ENCODE data around the gene WNT10A. TPM values are rescaled to one million over a fixed set of nuclear protein-coding genes. Genes with fewer than 3 reads are reported as not detected.

The WNT10A gene
- polyA plus RNA-seq, 2 of the 4 experiments (the other 2 are of a cell fraction): not detected

DNA sequence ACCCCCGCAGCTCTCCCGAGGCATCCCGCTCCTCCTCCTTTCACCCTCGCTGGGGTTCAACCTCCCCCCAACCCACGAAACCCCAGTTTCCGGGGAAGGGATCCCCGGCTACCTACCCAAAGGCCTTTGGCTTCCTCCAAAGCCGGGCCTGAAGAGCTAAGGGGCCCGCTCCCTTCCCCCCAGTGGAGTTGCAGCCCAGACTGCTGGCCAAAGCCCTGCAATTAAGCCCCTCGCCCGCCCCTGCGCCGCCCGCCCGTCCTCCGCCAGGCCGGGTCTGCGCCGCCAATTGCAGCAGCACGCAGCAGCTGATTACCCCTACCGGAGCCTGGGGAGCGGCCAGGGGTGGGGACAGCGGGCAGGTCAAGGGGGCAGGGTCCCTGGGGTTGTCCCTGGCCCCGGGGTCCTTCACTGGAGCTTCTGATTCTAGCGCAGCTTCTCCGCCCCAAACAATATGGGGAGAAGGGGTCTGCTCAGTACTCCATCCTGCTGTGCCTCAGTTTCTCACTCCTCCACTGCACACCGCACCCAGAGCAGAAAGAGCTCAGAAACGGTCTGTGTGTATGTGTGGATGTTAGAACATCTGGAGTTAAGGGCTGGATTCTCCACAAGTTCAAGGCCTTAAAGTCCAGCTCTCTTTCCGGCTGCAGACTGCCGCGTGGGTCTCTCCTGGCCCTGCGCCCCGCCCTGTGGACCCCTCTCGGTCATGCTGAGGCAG lies 16.9 kb downstream of the WNT10A start:
- FAIRE-seq (no peak), DNase-seq (ENCODE audit: low read depth in 1 of 2, low spot score in 1 of 2) (no peak), ATAC-seq (peak; percentile 3 to 23; a peak in 3 of 6 replicates)
- peak overlapping the region; percentile 87 for H3K4me2 ChIP-seq
- peaks cover 37% of the 10 kb centered on the region for H3K4me1 ChIP-seq
- TF ChIP-seq GATA3 (IDR thresholded peaks at IDR 0.05; ENCODE audit: borderline replicate concordance): no peak
- no peak for TF ChIP-seq HOXA7 (CRISPR knock-in tag; IDR thresholded peaks at IDR 0.05)
- no peak for TF ChIP-seq CBX2 (IDR thresholded peaks at IDR 0.05; ENCODE audit: borderline replicate concordance, low read depth)
- no peak for TF ChIP-seq HOXB13 (CRISPR knock-in tag; IDR thresholded peaks at IDR 0.05; ENCODE audit: low read depth)
- TF ChIP-seq TFCP2L1 (CRISPR knock-in tag; IDR thresholded peaks at IDR 0.05): no peak
- TF ChIP-seq MAZ (IDR thresholded peaks at IDR 0.05; ENCODE audit: borderline replicate concordance, low read depth, low read length): no peak
- no peak for TF ChIP-seq CBX8 (IDR thresholded peaks at IDR 0.05)
- TF ChIP-seq, protein P1, sequence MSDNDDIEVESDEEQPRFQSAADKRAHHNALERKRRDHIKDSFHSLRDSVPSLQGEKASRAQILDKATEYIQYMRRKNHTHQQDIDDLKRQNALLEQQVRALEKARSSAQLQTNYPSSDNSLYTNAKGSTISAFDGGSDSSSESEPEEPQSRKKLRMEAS (IDR thresholded peaks at IDR 0.05): no peak
- TF ChIP-seq POLR2A (IDR thresholded peaks at IDR 0.05; ENCODE audit: low read length): no peak
- TF ChIP-seq FOXS1 (CRISPR knock-in tag; IDR thresholded peaks at IDR 0.05): no peak
- TF ChIP-seq JUNB (IDR thresholded peaks at IDR 0.05): no peak
- TF ChIP-seq CEBPB (IDR thresholded peaks at IDR 0.05): no peak
- TF ChIP-seq EP300 (IDR thresholded peaks at IDR 0.05): no peak
- no peak for TF ChIP-seq FOSB (CRISPR knock-in tag; IDR thresholded peaks at IDR 0.05)
- no peak for TF ChIP-seq HOXB5 (CRISPR knock-in tag; IDR thresholded peaks at IDR 0.05)
- TF ChIP-seq MAFK (IDR thresholded peaks at IDR 0.05; ENCODE audit: partially characterized antibody): no peak
- TF ChIP-seq, protein P2, sequence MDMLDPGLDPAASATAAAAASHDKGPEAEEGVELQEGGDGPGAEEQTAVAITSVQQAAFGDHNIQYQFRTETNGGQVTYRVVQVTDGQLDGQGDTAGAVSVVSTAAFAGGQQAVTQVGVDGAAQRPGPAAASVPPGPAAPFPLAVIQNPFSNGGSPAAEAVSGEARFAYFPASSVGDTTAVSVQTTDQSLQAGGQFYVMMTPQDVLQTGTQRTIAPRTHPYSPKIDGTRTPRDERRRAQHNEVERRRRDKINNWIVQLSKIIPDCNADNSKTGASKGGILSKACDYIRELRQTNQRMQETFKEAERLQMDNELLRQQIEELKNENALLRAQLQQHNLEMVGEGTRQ (IDR thresholded peaks at IDR 0.05): no peak
- no peak overlapping the region for H3K27ac ChIP-seq
- CTCF ChIA-PET: interaction anchor here (0.6 to 21.9 kb wide), 48 partner anchors 12 to 417 kb away, joined by 3 to 665 read pairs (median 5); partner anchors contain the start of genes CDK5R2, CRYBA2, GLB1L and STK16
- POLR2A ChIA-PET: no interaction called here
- H3K4me3 ChIP-seq: peak overlapping the region; percentile 23; the same call in 1 of the 3 replicates
- 43% methylated on average over 12 of the region's 34 CpGs for WGBS (ENCODE audit: missing lambda C conversion rate)
- H3K9me3 ChIP-seq: no peaks in the 10 kb centered on the region

DNA sequence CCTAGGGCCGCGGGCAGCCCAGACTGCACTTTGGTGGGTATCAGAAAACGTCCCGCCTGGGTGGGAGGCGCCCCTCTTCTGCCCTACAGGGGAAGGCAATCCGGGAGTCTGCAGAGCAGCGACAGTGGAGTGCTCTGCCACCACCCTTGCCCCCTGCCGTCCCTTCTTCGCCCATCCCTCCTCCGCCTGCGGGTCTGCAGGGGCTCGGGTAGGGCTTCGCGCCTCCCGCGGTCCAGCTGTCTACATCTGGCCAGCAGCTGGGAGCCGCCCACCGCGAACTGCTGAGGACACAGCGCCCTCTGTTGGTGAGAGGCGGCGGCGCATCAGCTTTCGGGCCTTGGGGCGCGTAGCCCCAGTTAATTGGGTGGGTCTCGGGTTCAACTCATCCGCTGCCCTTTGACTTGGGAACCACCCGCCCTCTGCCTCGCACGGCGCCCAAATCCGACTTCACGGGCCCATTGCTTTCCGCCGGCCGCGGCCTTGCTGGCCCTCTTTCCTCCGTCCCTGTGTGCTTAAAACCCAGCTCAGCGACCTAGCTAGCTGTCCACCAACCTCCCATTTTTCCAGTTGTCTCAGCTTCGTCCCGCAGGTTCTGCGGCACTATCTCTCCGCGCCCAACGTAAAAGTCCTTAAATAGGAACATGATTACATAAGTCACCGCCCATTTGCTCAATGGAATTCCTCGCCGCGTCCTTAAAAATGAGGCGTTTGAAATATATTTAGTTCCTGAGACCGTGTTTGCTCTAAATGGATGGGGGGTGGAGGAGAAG lies 17.6 kb downstream of the WNT10A start:
- FAIRE-seq (no peak), ATAC-seq (peak; percentile 67 to 86), DNase-seq (ENCODE audit: low read depth in 1 of 2, low spot score in 1 of 2) (peak; percentile 54 to 71)
- Histone ChIP-seq H3K4me1 (peaks cover 32% of the 10 kb centered on the region), H3K9me3 (no peaks in the 10 kb centered on the region), H3K4me3 (peak overlapping the region; percentile 34), H3K4me2 (peak overlapping the region; percentile 87), H3K27ac (peak overlapping the region in 1 of 2 experiments; percentile 52; a peak in 1 of 6 replicates)
- 13% methylated on average over 32 of the region's 52 CpGs for WGBS (ENCODE audit: missing lambda C conversion rate)
- ChIA-PET CTCF (interaction anchor here (0.6 to 21.9 kb wide), 50 partner anchors 12 to 363 kb away, joined by 3 to 665 read pairs (median 5); partner anchors contain the start of genes CDK5R2, CRYBA2, GLB1L and STK16), POLR2A (interaction anchor here (0.6 kb wide), 1 partner anchor 239 kb away, joined by 3 read pairs; the partner anchor contains the start of genes BCS1L and ZNF142)
- TF ChIP-seq RAD21 (conservative IDR thresholded peaks at IDR 0.05 in 1 of 2, IDR thresholded peaks at IDR 0.05 in 1 of 2) (peak; percentile 79 to 86), KDM1A (IDR thresholded peaks at IDR 0.05; ENCODE audit: low read depth) (no peak), CEBPB (IDR thresholded peaks at IDR 0.05) (no peak), NR3C1 (IDR thresholded peaks at IDR 0.05) (no peak), ESRRA (IDR thresholded peaks at IDR 0.05; ENCODE audit: borderline replicate concordance, low read length) (no peak), SMC3 (IDR thresholded peaks at IDR 0.05) (peak; percentile 82), POLR2AphosphoS2 (conservative IDR thresholded peaks at IDR 0.05; ENCODE audit: low read length) (no peak), JUN (IDR thresholded peaks at IDR 0.05) (no peak)
- TF ChIP-seq, protein P3, sequence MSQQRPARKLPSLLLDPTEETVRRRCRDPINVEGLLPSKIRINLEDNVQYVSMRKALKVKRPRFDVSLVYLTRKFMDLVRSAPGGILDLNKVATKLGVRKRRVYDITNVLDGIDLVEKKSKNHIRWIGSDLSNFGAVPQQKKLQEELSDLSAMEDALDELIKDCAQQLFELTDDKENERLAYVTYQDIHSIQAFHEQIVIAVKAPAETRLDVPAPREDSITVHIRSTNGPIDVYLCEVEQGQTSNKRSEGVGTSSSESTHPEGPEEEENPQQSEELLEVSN (IDR thresholded peaks at IDR 0.05; ENCODE audit: borderline replicate concordance, low read depth): peak; percentile 93
- TF ChIP-seq, protein P4, sequence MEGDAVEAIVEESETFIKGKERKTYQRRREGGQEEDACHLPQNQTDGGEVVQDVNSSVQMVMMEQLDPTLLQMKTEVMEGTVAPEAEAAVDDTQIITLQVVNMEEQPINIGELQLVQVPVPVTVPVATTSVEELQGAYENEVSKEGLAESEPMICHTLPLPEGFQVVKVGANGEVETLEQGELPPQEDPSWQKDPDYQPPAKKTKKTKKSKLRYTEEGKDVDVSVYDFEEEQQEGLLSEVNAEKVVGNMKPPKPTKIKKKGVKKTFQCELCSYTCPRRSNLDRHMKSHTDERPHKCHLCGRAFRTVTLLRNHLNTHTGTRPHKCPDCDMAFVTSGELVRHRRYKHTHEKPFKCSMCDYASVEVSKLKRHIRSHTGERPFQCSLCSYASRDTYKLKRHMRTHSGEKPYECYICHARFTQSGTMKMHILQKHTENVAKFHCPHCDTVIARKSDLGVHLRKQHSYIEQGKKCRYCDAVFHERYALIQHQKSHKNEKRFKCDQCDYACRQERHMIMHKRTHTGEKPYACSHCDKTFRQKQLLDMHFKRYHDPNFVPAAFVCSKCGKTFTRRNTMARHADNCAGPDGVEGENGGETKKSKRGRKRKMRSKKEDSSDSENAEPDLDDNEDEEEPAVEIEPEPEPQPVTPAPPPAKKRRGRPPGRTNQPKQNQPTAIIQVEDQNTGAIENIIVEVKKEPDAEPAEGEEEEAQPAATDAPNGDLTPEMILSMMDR (IDR thresholded peaks at IDR 0.05): peak; percentile 92
- TF ChIP-seq, protein P5, sequence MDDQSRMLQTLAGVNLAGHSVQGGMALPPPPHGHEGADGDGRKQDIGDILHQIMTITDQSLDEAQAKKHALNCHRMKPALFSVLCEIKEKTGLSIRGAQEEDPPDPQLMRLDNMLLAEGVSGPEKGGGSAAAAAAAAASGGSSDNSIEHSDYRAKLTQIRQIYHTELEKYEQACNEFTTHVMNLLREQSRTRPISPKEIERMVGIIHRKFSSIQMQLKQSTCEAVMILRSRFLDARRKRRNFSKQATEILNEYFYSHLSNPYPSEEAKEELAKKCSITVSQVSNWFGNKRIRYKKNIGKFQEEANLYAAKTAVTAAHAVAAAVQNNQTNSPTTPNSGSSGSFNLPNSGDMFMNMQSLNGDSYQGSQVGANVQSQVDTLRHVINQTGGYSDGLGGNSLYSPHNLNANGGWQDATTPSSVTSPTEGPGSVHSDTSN (IDR thresholded peaks at IDR 0.05): no peak
- TF ChIP-seq, protein P1 (IDR thresholded peaks at IDR 0.05): peak; percentile 91
